ENCODE data around the gene MBOAT1. TPM values are rescaled to one million over a fixed set of nuclear protein-coding genes. Genes with fewer than 3 reads are reported as not detected.

The MBOAT1 gene
- total RNA-seq, 4 donors from 2014 or later: 6.8 to 33.5 (median 25.9) TPM

DNA sequence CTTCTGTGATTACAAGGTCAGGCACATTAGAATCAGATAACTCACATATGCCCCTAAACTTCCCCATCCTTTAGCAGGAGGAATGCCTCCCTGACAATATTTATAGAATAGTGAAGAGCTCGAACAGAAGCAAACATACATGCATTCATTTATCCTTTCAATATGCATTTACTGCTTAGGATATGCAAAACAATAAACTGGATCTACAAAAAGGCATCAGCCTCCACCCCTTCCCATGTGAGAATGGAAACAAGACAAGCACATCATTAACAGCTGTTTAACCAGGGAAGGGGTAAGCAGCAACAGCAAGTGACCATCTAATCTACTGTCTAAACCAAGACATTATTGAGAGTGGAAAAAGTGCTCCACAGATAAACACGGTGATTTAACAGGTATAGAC, 107.6 kb downstream of the MBOAT1 start:
- Histone ChIP-seq H3K4me1 (no peaks in the 10 kb centered on the region), H3K36me3 (no peaks in the 10 kb centered on the region), H3K27me3 (no peaks in the 10 kb centered on the region), H3K9me3 (no peaks in the 10 kb centered on the region), H3K4me3 (no peak overlapping the region), H3K27ac (no peak overlapping the region)
- no peak for DNase-seq
- TF ChIP-seq POLR2A (IDR thresholded peaks at IDR 0.05): no peak
- TF ChIP-seq, protein P1, sequence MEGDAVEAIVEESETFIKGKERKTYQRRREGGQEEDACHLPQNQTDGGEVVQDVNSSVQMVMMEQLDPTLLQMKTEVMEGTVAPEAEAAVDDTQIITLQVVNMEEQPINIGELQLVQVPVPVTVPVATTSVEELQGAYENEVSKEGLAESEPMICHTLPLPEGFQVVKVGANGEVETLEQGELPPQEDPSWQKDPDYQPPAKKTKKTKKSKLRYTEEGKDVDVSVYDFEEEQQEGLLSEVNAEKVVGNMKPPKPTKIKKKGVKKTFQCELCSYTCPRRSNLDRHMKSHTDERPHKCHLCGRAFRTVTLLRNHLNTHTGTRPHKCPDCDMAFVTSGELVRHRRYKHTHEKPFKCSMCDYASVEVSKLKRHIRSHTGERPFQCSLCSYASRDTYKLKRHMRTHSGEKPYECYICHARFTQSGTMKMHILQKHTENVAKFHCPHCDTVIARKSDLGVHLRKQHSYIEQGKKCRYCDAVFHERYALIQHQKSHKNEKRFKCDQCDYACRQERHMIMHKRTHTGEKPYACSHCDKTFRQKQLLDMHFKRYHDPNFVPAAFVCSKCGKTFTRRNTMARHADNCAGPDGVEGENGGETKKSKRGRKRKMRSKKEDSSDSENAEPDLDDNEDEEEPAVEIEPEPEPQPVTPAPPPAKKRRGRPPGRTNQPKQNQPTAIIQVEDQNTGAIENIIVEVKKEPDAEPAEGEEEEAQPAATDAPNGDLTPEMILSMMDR (IDR thresholded peaks at IDR 0.05): no peak
- intact Hi-C loops (cut with DNase I; ENCODE audit: low total_unique reads): no loop called here

DNA sequence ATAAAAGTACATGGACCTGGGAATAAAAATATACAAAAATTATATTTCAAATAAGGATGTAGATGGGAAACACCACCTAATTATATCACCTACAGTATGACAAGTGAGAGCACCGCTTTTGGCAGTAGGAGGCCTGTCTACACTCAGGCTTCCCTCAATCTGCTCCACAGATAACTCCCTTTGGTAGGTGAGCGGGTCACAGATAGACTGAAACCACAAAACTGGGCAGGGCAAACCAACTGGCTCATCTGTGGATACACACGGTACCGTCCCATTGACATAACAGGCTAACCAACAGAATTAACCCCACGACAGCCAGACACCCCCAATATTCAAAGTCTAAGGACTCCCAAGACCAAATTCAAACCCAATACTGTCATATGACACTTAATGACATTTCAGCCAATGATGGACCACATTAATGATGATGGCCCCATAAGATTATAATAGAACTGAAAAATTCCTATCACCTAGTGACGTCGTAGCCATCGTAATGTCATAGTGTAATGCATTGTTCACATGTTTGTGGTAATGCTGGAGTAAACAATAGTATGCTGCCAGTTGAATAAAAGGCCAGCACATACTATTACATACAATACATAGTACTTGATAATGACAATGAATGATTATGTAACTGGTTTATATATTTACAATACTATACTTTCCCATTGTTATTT, 109.7 kb downstream of the MBOAT1 start:
- no peaks in the 10 kb centered on the region for H3K9me3 ChIP-seq
- TF ChIP-seq POLR2A (IDR thresholded peaks at IDR 0.05): no peak
- TF ChIP-seq, protein P1 (IDR thresholded peaks at IDR 0.05): no peak
- no peak overlapping the region for H3K27ac ChIP-seq
- no peak for DNase-seq
- H3K4me1 ChIP-seq: no peaks in the 10 kb centered on the region
- H3K27me3 ChIP-seq: no peaks in the 10 kb centered on the region
- H3K4me3 ChIP-seq: no peak overlapping the region
- H3K36me3 ChIP-seq: no peaks in the 10 kb centered on the region
- intact Hi-C loops (cut with DNase I; ENCODE audit: low total_unique reads): no loop called here

DNA sequence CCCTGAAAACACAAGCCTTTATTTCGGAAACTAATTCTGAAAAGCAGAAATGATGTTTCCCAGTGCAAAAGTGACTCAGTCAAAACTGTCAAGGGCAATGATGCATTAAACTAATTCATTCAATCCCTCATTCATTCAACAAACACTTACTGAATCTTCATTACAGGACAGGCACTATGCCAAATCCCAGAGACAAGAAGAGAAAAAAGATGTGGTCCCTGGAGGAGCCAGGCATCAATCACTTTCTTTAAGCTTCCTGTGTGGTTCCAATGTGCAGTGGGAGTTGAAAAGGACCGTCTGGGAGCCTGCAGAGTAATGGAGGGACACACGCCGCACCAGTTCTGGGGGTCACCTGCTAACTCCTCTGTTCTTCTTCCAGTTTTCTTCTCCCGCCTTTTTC, 113.1 kb downstream of the MBOAT1 start:
- intact Hi-C loops (cut with DNase I; ENCODE audit: low total_unique reads): no loop called here
- no peaks in the 10 kb centered on the region for H3K27me3 ChIP-seq
- no peak overlapping the region for H3K4me3 ChIP-seq
- DNase-seq: no peak
- no peaks in the 10 kb centered on the region for H3K36me3 ChIP-seq
- no peaks in the 10 kb centered on the region for H3K4me1 ChIP-seq
- H3K9me3 ChIP-seq: no peaks in the 10 kb centered on the region
- H3K27ac ChIP-seq: no peak overlapping the region
- TF ChIP-seq POLR2A (IDR thresholded peaks at IDR 0.05): no peak
- TF ChIP-seq, protein P1 (IDR thresholded peaks at IDR 0.05): no peak

DNA sequence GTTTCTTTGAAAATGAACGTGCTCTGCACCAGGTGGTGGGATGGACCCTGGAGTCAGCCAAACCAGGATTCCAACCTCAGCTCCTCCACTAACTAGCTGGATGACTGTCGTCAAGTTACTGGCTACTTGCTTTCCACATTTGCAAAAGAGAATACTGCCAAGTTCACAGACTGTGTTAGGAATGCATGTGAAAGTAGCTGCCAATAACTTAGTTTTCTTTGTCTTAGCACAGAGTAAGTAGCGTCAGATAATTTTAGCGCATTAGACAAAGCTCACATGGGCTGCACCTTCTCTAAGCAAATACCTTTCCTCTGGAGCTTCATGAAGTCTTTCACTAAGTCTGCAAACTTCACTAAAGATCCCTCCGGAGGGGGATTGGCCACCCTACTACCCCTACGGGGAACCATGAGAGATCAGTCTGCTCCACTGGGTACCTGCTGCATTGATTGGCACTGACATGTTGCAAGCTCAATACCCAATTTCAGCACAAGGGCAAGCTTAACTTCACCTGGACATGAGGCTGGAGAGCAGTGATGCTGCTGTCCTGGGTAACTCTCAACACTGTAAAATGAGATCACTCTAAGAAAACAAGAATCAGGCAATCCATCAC, 113.9 kb downstream of the MBOAT1 start:
- Histone ChIP-seq H3K4me1 (no peaks in the 10 kb centered on the region), H3K4me3 (no peak overlapping the region), H3K27me3 (no peaks in the 10 kb centered on the region), H3K9me3 (no peaks in the 10 kb centered on the region), H3K27ac (no peak overlapping the region), H3K36me3 (no peaks in the 10 kb centered on the region)
- DNase-seq: no peak
- TF ChIP-seq, protein P1 (IDR thresholded peaks at IDR 0.05): no peak
- no peak for TF ChIP-seq POLR2A (IDR thresholded peaks at IDR 0.05)
- intact Hi-C loops (cut with DNase I; ENCODE audit: low total_unique reads): no loop called here

DNA sequence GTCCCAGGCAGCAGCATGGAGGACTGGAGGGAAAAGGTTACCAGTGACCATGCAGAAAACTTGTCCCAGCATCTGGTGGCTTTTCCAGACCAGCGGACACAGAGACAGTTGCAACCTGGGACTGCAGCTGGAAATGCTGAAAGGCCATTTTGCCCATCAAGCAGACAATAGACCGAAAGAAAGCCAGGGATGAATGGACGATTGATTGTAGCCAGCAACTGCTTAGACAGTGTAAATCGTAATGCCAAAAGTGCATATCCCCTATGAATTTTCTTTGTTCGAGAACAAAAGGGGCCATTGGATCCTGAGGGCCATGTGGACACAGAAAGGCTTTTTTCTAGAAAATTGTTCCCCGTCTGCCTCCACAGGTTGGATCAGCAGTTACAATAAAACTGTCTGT, 115.7 kb downstream of the MBOAT1 start:
- no peak for DNase-seq
- no peaks in the 10 kb centered on the region for H3K4me1 ChIP-seq
- H3K27ac ChIP-seq: no peak overlapping the region
- H3K9me3 ChIP-seq: no peaks in the 10 kb centered on the region
- no peak for TF ChIP-seq POLR2A (IDR thresholded peaks at IDR 0.05)
- TF ChIP-seq, protein P1 (IDR thresholded peaks at IDR 0.05): no peak
- no peaks in the 10 kb centered on the region for H3K27me3 ChIP-seq
- intact Hi-C loops (cut with DNase I; ENCODE audit: low total_unique reads): no loop called here
- no peaks in the 10 kb centered on the region for H3K36me3 ChIP-seq
- H3K4me3 ChIP-seq: no peak overlapping the region

All from uterus (tissue), 4 donors.